ENCODE data around the gene AKIRIN2. TPM values are rescaled to one million over a fixed set of nuclear protein-coding genes. Genes with fewer than 3 reads are reported as not detected.

Gene AKIRIN2
- total and polyA plus RNA-seq, 10 of the 15 experiments (the other 5 are each of a cell fraction or from before 2014, with no cell fraction given) = 12.7 to 82.2 (median 42.6) TPM

DNA sequence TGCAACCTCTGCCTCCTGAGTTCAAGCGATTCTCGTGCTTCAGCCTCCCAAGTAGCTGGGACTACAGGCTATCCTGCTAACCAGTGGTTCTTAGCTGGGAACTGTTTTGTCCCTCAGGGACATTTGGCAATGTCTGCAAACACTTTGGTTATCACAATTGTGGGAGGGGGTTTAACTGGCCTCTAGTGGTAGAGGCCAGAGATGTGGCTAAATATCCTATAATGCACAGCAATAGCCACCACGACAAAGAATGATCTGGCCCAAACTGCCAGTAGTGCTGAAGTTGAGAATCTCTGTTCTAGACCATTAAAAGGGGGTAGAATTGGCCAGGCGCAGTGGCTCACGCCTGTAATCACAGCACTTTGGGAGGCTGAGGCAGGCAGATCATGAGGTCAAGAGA lies 28.8 kb downstream of the AKIRIN2 start:
- BruUV-seq (replicated peaks) = no TSS peak
- H3K36me3 ChIP-seq (ENCODE audit: control insufficient read depth in 2 of 2, insufficient read depth in 2 of 2, low read length in 1 of 2) = peaks cover 2 to 42% of the 10 kb centered on the region in 2 experiments; a peak in 3 of 4 replicates

More for the DNA sequence above, 28.8 kb downstream of the AKIRIN2 start:
- intact Hi-C loops (cut with micrococcal nuclease; ENCODE audit: unreplicated experiment) = no loop called here
- WGBS (ENCODE audit: insufficient coverage, insufficient replicate concordance, low lambda C conversion rate, missing lambda C conversion rate) = 98% methylated on average over 5 of the region's 5 CpGs
- ATAC-seq (no peak), FAIRE-seq (no peak), DNase-seq (ENCODE audit: low read depth, low spot score) (no peak)
- Histone ChIP-seq H3K9ac (ENCODE audit: control insufficient read depth, insufficient read depth, low read length) (no peak overlapping the region), H3K4me3 (no peak overlapping the region), H3K27me3 (replicated peaks in 1 of 2; ENCODE audit: control insufficient read depth in 2 of 2, insufficient read depth in 2 of 2, low read length in 1 of 2) (no peaks in the 10 kb centered on the region), H3K79me2 (ENCODE audit: control insufficient read depth, insufficient read depth, low read length) (peaks cover 5% of the 10 kb centered on the region), H3K27ac (ENCODE audit: control insufficient read depth, insufficient read depth) (no peak overlapping the region), H3K4me1 (ENCODE audit: control insufficient read depth, insufficient read depth, low read length) (peaks cover 6% of the 10 kb centered on the region; the same call in 1 of the 2 replicates), H2AFZ (ENCODE audit: control insufficient read depth, low read depth, low read length) (no peak overlapping the region), H4K20me1 (ENCODE audit: control insufficient read depth, insufficient read depth) (no peaks in the 10 kb centered on the region), H3K4me2 (ENCODE audit: control insufficient read depth, insufficient read depth) (no peak overlapping the region), H3K9me3 (replicated peaks; ENCODE audit: control insufficient read depth, insufficient read depth, low read length) (no peaks in the 10 kb centered on the region)
- POLR2A ChIA-PET = interaction anchor here (0.7 kb wide), 1 partner anchor 50 kb away, joined by 3 read pairs; no protein-coding TSS in a partner anchor
- RAD21 ChIA-PET (ENCODE audit: unreplicated experiment) = interaction anchor here (1.4 kb wide), 1 partner anchor 11 kb away, joined by 4 read pairs; no protein-coding TSS in a partner anchor
- CTCF ChIA-PET = no interaction called here
- SMC1A ChIA-PET (ENCODE audit: uncharacterized antibody, unreplicated experiment) = interaction anchor here (0.8 to 1.7 kb wide), 4 partner anchors 9 to 36 kb away, joined by 3 to 5 read pairs (median 4); no protein-coding TSS in a partner anchor
- TF ChIP-seq CEBPB (IDR thresholded peaks at IDR 0.05; ENCODE audit: borderline replicate concordance in 1 of 2, low read depth in 2 of 2, low read length in 2 of 2) = no peak
- TF ChIP-seq MTA3 (IDR thresholded peaks at IDR 0.05; ENCODE audit: borderline replicate concordance, low read length) = no peak
- no peak for TF ChIP-seq KAT2A (conservative IDR thresholded peaks at IDR 0.05; ENCODE audit: control insufficient read depth, low read depth, low read length)
- no peak for TF ChIP-seq HDAC2 (IDR thresholded peaks at IDR 0.05)
- no peak for TF ChIP-seq FOS (IDR thresholded peaks at IDR 0.05; ENCODE audit: borderline replicate concordance, extremely low read depth, insufficient read length)
- no peak for TF ChIP-seq SP1 (IDR thresholded peaks at IDR 0.05; ENCODE audit: low read depth, low read length)
- no peak for TF ChIP-seq CREM (IDR thresholded peaks at IDR 0.05; ENCODE audit: low read depth)
- TF ChIP-seq, protein P1, sequence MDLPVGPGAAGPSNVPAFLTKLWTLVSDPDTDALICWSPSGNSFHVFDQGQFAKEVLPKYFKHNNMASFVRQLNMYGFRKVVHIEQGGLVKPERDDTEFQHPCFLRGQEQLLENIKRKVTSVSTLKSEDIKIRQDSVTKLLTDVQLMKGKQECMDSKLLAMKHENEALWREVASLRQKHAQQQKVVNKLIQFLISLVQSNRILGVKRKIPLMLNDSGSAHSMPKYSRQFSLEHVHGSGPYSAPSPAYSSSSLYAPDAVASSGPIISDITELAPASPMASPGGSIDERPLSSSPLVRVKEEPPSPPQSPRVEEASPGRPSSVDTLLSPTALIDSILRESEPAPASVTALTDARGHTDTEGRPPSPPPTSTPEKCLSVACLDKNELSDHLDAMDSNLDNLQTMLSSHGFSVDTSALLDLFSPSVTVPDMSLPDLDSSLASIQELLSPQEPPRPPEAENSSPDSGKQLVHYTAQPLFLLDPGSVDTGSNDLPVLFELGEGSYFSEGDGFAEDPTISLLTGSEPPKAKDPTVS (IDR thresholded peaks at IDR 0.05; ENCODE audit: low read depth, low read length) = no peak
- TF ChIP-seq, protein P2, sequence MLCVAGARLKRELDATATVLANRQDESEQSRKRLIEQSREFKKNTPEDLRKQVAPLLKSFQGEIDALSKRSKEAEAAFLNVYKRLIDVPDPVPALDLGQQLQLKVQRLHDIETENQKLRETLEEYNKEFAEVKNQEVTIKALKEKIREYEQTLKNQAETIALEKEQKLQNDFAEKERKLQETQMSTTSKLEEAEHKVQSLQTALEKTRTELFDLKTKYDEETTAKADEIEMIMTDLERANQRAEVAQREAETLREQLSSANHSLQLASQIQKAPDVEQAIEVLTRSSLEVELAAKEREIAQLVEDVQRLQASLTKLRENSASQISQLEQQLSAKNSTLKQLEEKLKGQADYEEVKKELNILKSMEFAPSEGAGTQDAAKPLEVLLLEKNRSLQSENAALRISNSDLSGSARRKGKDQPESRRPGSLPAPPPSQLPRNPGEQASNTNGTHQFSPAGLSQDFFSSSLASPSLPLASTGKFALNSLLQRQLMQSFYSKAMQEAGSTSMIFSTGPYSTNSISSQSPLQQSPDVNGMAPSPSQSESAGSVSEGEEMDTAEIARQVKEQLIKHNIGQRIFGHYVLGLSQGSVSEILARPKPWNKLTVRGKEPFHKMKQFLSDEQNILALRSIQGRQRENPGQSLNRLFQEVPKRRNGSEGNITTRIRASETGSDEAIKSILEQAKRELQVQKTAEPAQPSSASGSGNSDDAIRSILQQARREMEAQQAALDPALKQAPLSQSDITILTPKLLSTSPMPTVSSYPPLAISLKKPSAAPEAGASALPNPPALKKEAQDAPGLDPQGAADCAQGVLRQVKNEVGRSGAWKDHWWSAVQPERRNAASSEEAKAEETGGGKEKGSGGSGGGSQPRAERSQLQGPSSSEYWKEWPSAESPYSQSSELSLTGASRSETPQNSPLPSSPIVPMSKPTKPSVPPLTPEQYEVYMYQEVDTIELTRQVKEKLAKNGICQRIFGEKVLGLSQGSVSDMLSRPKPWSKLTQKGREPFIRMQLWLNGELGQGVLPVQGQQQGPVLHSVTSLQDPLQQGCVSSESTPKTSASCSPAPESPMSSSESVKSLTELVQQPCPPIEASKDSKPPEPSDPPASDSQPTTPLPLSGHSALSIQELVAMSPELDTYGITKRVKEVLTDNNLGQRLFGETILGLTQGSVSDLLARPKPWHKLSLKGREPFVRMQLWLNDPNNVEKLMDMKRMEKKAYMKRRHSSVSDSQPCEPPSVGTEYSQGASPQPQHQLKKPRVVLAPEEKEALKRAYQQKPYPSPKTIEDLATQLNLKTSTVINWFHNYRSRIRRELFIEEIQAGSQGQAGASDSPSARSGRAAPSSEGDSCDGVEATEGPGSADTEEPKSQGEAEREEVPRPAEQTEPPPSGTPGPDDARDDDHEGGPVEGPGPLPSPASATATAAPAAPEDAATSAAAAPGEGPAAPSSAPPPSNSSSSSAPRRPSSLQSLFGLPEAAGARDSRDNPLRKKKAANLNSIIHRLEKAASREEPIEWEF (IDR thresholded peaks at IDR 0.05; ENCODE audit: insufficient replicate concordance, low read depth, low read length) = no peak
- in situ Hi-C loops (cut with MboI) = no loop called here

Data from GM12878 (cell line).